ENCODE measurements around the gene LRRC10B. TPM values are rescaled to one million over a fixed set of nuclear protein-coding genes. Genes with fewer than 3 reads are reported as not detected.

LRRC10B gene
- polyA plus RNA-seq, 5 donors = 0.37 to 4.3 (median 2.3) TPM

GRCh38 chr11:61485080-61485479, 23.5 kb upstream of the LRRC10B start:
- DNase-seq = no peak

GRCh38 chr11:61486011-61486620, 22.4 kb upstream of the LRRC10B start:
- no peak for DNase-seq

- no peak for DNase-seq
These were observed 21.8 kb upstream of the LRRC10B start for GRCh38 chr11:61486779-61487178.

GRCh38 chr11:61487342-61488025, 21.1 kb upstream of the LRRC10B start:
- no peak for DNase-seq

GRCh38 chr11:61488651-61489291, 19.8 kb upstream of the LRRC10B start:
- peak in 1 of 2 donors; percentile 40 for DNase-seq

- DNase-seq = no peak
These were observed 18.5 kb upstream of the LRRC10B start for GRCh38 chr11:61489833-61490721.

GRCh38 chr11:61491736-61492395, 16.7 kb upstream of the LRRC10B start:
- no peak for DNase-seq

- DNase-seq = no peak
These were observed 14.1 kb upstream of the LRRC10B start for GRCh38 chr11:61494381-61494961.

GRCh38 chr11:61495801-61496601, 12.5 kb upstream of the LRRC10B start:
- no peak for DNase-seq

- no peak for DNase-seq
These were observed 11.7 kb upstream of the LRRC10B start for GRCh38 chr11:61496602-61497400.

- no peak for DNase-seq
These were observed 11.1 kb upstream of the LRRC10B start for GRCh38 chr11:61497473-61497872.

GRCh38 chr11:61497876-61498275, 10.7 kb upstream of the LRRC10B start:
- no peak for DNase-seq

GRCh38 chr11:61498767-61499341, 9.7 kb upstream of the LRRC10B start:
- DNase-seq = no peak

- no peak for DNase-seq
These were observed 8.6 kb upstream of the LRRC10B start for GRCh38 chr11:61499816-61500491.

- DNase-seq = no peak
These were observed 6.0 kb upstream of the LRRC10B start for GRCh38 chr11:61502522-61502921.

- no peak for DNase-seq
These were observed 5.3 kb upstream of the LRRC10B start for GRCh38 chr11:61503135-61503770.

GRCh38 chr11:61505106-61505505, 3.4 kb upstream of the LRRC10B start:
- no peak for DNase-seq

- no peak for DNase-seq
These were observed 2.9 kb upstream of the LRRC10B start for GRCh38 chr11:61505640-61506155.

Data from right lung (tissue), 5 donors.